ENCODE data around the gene ITPKC. TPM values are rescaled to one million over a fixed set of nuclear protein-coding genes. Genes with fewer than 3 reads are reported as not detected.

Gene ITPKC
- 10 to 100 TPM in 1 of 6 donors, 1 to 10 TPM in 4, not detected in 1; 4.5 to 13.6 (median 6.0) TPM for polyA plus RNA-seq (ENCODE audit: low read depth in 6 of 6)

- Mint-ChIP-seq H3K4me3 (peak within 1 kb of the TSS; percentile 82 to 97 (median 92)), H3K4me1 (peaks cover 47 to 71% (median 66%) of the 10 kb centered on the region in 3 donors), H3K27ac (peak within 1 kb of the TSS; percentile 97 to 99 (median 99)), H3K27me3 (no peaks in the 10 kb centered on the region), H3K9me3 (no peaks in the 10 kb centered on the region), H3K36me3 (peaks cover under 1 to 10% of the 10 kb centered on the region in 2 donors)
- DNase-seq: peak; percentile 99
- peak; percentile 71 for ATAC-seq (ENCODE audit: low read depth in 2 of 2)
Observed at GRCh38 chr19:40716482-40717324, at the start of gene ITPKC, which contains the start of gene COQ8B. ITPKC (plus strand) TSS chr19:40717112; CDS start chr19:40717136, 24 bp downstream. COQ8B (minus strand) TSS chr19:40716886; CDS start chr19:40714632, 2,254 bp downstream.

- peaks cover 10 to 18% of the 10 kb centered on the region in 2 donors for H3K36me3 Mint-ChIP-seq
- H3K4me3 Mint-ChIP-seq: no peak overlapping the region
- DNase-seq (no peak), ATAC-seq (ENCODE audit: low read depth in 2 of 2) (no peak)
- peaks cover 14 to 16% (median 15%) of the 10 kb centered on the region in 3 donors for H3K4me1 Mint-ChIP-seq
- no peak overlapping the region for H3K27ac Mint-ChIP-seq
- peaks cover 0 to 7% (median 0%) of the 10 kb centered on the region in 7 donors for H3K9me3 Mint-ChIP-seq
- no peaks in the 10 kb centered on the region for H3K27me3 Mint-ChIP-seq
Observed at GRCh38 chr19:40667602-40668001, 49.3 kb upstream of the ITPKC start.

- Mint-ChIP-seq H3K36me3 (peaks cover 10 to 18% of the 10 kb centered on the region in 2 donors), H3K27ac (no peak overlapping the region), H3K27me3 (no peaks in the 10 kb centered on the region), H3K4me3 (peak overlapping the region in 1 of 8 donors; percentile 31), H3K9me3 (peaks cover 0 to 7% (median 0%) of the 10 kb centered on the region in 7 donors), H3K4me1 (peaks cover 0 to 3% (median 2%) of the 10 kb centered on the region in 3 donors)
- DNase-seq: no peak
- no peak for ATAC-seq (ENCODE audit: low read depth in 2 of 2)
Observed at GRCh38 chr19:40668991-40669614, 47.8 kb upstream of the ITPKC start.

DNA sequence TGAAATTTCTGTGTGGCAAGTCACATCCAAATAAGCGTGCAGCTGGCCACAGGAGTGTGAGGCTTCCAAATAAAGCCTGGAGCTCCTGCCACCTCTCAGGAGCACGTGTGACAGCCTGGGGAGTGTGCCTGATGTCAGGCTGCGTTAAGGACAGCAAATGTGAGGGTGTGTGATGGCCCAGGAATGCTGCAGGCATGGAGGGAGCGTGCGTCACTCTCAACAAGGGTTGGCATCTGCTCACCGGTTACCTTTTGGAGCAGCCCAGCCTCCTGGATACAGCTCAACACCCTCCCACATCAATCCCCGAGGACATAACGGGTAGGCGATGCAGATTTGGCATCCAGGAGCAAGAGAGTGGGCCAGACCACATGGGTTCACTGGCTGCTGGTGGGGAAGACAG is 45.5 kb upstream of the ITPKC start:
- DNase-seq (no peak), ATAC-seq (ENCODE audit: low read depth in 2 of 2) (no peak)
- no peaks in the 10 kb centered on the region for H3K27me3 Mint-ChIP-seq
- peaks cover 0 to 3% (median 2%) of the 10 kb centered on the region in 3 donors for H3K4me1 Mint-ChIP-seq
- peak overlapping the region in 1 of 6 donors; percentile 35 for H3K27ac Mint-ChIP-seq
- H3K36me3 Mint-ChIP-seq: peaks cover 10 to 18% of the 10 kb centered on the region in 2 donors
- H3K4me3 Mint-ChIP-seq: no peak overlapping the region
- H3K9me3 Mint-ChIP-seq: peaks cover 0 to 7% (median 0%) of the 10 kb centered on the region in 7 donors

DNA sequence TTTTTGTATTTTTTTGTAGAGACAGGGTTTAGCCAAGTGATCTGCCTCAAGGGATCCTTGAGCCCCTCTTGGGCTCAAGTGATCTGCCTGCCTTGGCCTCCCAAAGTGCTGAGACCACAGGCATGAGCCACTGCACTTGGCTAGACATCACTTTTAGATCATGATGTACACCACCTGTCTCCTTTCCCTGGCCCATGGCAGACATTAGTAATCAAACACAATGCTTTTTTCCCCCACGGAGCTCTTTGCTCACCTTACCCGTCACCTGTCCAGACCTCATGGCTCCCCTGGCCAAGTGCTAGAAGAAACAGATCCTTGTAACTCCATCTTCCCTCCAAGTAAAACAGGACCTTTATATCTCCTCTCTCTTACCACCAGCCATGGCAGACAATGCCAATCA is 44.9 kb upstream of the ITPKC start:
- Mint-ChIP-seq H3K4me1 (peaks cover 0 to 3% (median 2%) of the 10 kb centered on the region in 3 donors), H3K36me3 (peaks cover 10 to 18% of the 10 kb centered on the region in 2 donors), H3K27me3 (no peaks in the 10 kb centered on the region), H3K27ac (no peak overlapping the region), H3K4me3 (no peak overlapping the region), H3K9me3 (peaks cover 0 to 7% (median 0%) of the 10 kb centered on the region in 7 donors)
- DNase-seq: no peak
- no peak for ATAC-seq (ENCODE audit: low read depth in 2 of 2)

GRCh38 chr19:40672573-40673299 is 44.2 kb upstream of the ITPKC start:
- no peak for DNase-seq
- H3K9me3 Mint-ChIP-seq: peaks cover 0 to 7% (median 0%) of the 10 kb centered on the region in 7 donors
- no peak overlapping the region for H3K4me3 Mint-ChIP-seq
- no peaks in the 10 kb centered on the region for H3K27me3 Mint-ChIP-seq
- H3K4me1 Mint-ChIP-seq: peaks cover 0 to 3% (median 2%) of the 10 kb centered on the region in 3 donors
- no peak for ATAC-seq (ENCODE audit: low read depth in 2 of 2)
- peaks cover 10 to 18% of the 10 kb centered on the region in 2 donors for H3K36me3 Mint-ChIP-seq
- H3K27ac Mint-ChIP-seq: no peak overlapping the region

DNA sequence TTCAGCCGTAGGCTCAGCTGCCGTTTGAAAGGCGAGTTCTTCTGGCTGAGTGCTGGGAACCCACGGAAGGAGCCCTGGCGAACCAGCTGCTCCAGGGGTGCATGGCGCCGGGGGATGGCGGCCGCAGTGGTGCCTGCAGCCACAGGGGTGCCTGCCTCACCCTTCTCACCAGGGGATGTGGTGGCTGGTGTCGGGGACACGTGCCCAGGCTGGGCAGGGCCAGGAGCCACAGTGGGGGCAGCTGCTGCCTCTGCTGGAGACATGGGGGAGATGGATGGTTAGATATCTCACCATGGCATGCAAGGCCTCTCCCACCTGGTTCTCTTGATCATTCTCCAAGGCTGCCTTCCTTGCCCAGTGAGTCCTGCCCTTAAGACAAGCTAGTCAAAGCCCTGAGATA is 43.5 kb upstream of the ITPKC start:
- peaks cover 10 to 18% of the 10 kb centered on the region in 2 donors for H3K36me3 Mint-ChIP-seq
- H3K27me3 Mint-ChIP-seq: no peaks in the 10 kb centered on the region
- peaks cover 0 to 3% (median 2%) of the 10 kb centered on the region in 3 donors for H3K4me1 Mint-ChIP-seq
- H3K4me3 Mint-ChIP-seq: no peak overlapping the region
- H3K27ac Mint-ChIP-seq: no peak overlapping the region
- DNase-seq (no peak), ATAC-seq (ENCODE audit: low read depth in 2 of 2) (no peak)
- peaks cover 0 to 7% (median 0%) of the 10 kb centered on the region in 7 donors for H3K9me3 Mint-ChIP-seq

- Mint-ChIP-seq H3K27ac (no peak overlapping the region), H3K4me1 (peaks cover 0 to 3% (median 2%) of the 10 kb centered on the region in 3 donors), H3K36me3 (peaks cover 10 to 17% of the 10 kb centered on the region in 2 donors), H3K9me3 (peaks cover 0 to 3% (median 0%) of the 10 kb centered on the region in 7 donors), H3K4me3 (no peak overlapping the region), H3K27me3 (no peaks in the 10 kb centered on the region)
- ATAC-seq (ENCODE audit: low read depth in 2 of 2) (no peak), DNase-seq (no peak)
Observed at GRCh38 chr19:40674291-40674690, 42.6 kb upstream of the ITPKC start.

GRCh38 chr19:40677156-40677555 is 39.8 kb upstream of the ITPKC start:
- Mint-ChIP-seq H3K4me1 (no peaks in the 10 kb centered on the region), H3K27me3 (no peaks in the 10 kb centered on the region), H3K4me3 (no peak overlapping the region), H3K9me3 (no peaks in the 10 kb centered on the region), H3K27ac (peak overlapping the region in 1 of 6 donors; percentile 22), H3K36me3 (peaks cover 0 to 4% of the 10 kb centered on the region in 2 donors)
- ATAC-seq (ENCODE audit: low read depth in 2 of 2): no peak
- DNase-seq: no peak

GRCh38 chr19:40681039-40681438 is 35.9 kb upstream of the ITPKC start:
- H3K27ac Mint-ChIP-seq: peak overlapping the region in 2 of 6 donors; percentile 37 to 60
- no peaks in the 10 kb centered on the region for H3K27me3 Mint-ChIP-seq
- peaks cover 2 to 14% (median 9%) of the 10 kb centered on the region in 3 donors for H3K4me1 Mint-ChIP-seq
- no peaks in the 10 kb centered on the region for H3K9me3 Mint-ChIP-seq
- H3K4me3 Mint-ChIP-seq: no peak overlapping the region
- H3K36me3 Mint-ChIP-seq: peaks cover 8 to 11% of the 10 kb centered on the region in 2 donors
- DNase-seq (no peak), ATAC-seq (ENCODE audit: low read depth in 2 of 2) (no peak)

GRCh38 chr19:40682431-40682964 is 34.4 kb upstream of the ITPKC start:
- Mint-ChIP-seq H3K4me1 (peaks cover 5 to 18% (median 9%) of the 10 kb centered on the region in 3 donors), H3K27ac (no peak overlapping the region), H3K9me3 (no peaks in the 10 kb centered on the region), H3K27me3 (no peaks in the 10 kb centered on the region), H3K4me3 (no peak overlapping the region), H3K36me3 (peaks cover 8 to 11% of the 10 kb centered on the region in 2 donors)
- DNase-seq (no peak), ATAC-seq (ENCODE audit: low read depth in 2 of 2) (no peak)

DNA sequence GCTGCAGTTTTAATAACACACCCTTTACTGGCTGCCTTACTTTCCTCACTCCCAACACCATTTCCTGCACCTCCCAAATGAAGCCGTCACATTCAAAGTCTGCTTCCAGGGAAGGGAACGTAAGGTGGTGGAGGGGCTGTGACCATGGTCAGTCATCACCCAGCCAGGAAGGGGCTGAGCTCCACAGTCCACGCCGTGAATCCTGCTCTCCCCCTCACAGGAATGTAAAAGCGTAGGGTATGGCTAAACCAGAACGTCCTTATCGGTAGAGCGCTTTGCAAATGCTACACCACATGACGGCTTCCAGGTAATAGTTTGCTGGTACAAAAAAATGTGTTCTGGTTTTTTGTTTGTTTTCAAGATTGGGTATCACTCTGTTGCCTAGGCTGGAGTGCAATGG is 33.5 kb upstream of the ITPKC start:
- H3K36me3 Mint-ChIP-seq: peaks cover 7 to 11% of the 10 kb centered on the region in 2 donors
- H3K4me3 Mint-ChIP-seq: peak overlapping the region in 1 of 8 donors; percentile 72
- peaks cover 5 to 18% (median 9%) of the 10 kb centered on the region in 3 donors for H3K4me1 Mint-ChIP-seq
- DNase-seq (no peak), ATAC-seq (ENCODE audit: low read depth in 2 of 2) (no peak)
- H3K9me3 Mint-ChIP-seq: no peaks in the 10 kb centered on the region
- no peaks in the 10 kb centered on the region for H3K27me3 Mint-ChIP-seq
- H3K27ac Mint-ChIP-seq: no peak overlapping the region

DNA sequence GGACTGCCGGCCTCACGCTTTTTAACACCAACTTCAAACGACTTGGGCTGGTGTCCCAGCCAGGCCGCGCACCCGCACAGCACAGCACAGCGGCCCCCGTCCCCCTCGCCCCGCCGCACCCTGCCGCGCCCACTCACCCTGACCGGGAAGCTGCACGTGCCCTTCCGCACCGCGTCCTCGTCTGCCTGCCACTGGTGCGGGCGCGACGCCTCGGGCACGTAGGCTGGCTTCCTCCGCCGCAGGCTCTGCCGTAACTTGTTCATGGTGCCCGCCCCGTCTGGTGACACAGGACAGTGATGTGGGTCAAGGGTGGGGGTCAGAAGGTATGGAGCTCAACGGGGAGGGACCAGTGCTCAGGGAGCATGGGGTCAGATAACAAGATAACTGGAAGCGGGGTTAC is 32.6 kb upstream of the ITPKC start:
- Mint-ChIP-seq H3K27me3 (no peaks in the 10 kb centered on the region), H3K9me3 (no peaks in the 10 kb centered on the region), H3K36me3 (peaks cover 4 to 11% of the 10 kb centered on the region in 2 donors), H3K4me3 (peak overlapping the region in 1 of 8 donors; percentile 49), H3K27ac (peak overlapping the region in 1 of 6 donors; percentile 86), H3K4me1 (peaks cover 5 to 18% (median 9%) of the 10 kb centered on the region in 3 donors)
- DNase-seq (no peak), ATAC-seq (ENCODE audit: low read depth in 2 of 2) (no peak)

Measured in naive B cell (primary cell).